Hepatic stellate cell (primary cell): ENCODE measurements around the gene SPTSSA.
"Not testable (repeated sequence)": the region's sequence is repeated elsewhere in the genome, so short reads cannot be mapped to it uniquely, and the experiment has no call there.

Experiments
- DNase-seq: peaks from one replicate; pipeline ENCODE4 v3.0.0; 2011; ENCODE audit warnings: low spot score

SPTSSA gene, protein sequence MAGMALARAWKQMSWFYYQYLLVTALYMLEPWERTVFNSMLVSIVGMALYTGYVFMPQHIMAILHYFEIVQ

DNA sequence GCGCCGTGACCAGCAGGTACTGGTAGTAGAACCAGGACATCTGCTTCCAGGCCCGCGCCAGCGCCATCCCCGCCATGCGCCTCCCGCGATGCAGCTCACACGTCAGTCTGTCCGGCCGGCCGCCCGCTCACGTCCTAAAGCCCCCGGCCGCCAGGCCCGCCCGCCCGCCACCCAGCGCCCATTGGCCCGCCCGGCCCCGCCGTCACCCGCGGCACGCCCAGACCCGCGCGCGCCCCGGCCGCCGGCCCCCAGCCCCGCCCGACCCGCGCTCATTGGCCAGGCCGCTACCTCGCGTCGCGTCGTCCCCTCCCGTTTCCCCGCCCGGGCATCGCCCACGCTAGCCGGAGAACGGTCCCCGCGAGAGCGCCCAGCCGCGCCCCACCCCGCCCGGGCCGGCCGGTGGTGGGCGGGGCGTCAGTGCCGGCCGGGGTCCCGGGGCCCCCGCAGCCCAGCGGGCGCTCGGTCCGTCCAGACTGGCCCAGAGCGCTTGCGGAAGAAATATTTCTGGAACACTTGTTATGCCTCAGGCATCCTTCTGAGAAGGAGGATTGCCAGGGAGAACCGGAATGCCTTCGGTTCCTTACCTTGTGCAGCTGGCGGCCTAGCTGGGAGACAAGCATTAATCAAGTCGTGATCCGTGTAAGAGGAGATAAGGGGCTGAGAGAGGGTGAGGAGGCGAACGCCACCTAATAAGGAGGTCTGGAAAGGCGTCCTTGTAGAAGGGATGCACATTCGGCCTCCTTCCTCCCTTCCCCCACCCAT, at the start of gene SPTSSA:
TSS of gene SPTSSA (minus strand) at position 109 of the 762 bp plus-strand sequence. CDS start at position 76, 33 bp downstream.
- DNase-seq = peak; percentile 93

DNA sequence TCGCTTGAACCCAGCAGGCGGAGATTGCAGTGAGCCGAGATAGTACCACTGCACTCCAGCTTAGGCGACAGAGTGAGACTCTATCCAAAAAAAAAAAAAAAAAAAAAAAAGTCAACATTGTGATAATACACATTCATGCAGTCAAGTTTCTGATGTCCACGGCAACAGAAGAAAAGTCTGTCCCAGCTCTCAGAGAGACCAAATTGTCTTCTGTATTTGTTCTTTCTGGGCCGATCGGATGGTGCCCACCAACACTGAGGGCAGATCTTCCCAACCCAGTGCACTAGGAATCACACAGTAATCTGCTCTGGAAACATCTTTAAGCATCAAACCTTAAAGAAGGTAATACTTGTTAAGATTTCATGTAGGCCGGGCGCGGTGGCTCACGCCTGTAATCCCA, 45.8 kb upstream of the SPTSSA start:
- DNase-seq = no peak

DNA sequence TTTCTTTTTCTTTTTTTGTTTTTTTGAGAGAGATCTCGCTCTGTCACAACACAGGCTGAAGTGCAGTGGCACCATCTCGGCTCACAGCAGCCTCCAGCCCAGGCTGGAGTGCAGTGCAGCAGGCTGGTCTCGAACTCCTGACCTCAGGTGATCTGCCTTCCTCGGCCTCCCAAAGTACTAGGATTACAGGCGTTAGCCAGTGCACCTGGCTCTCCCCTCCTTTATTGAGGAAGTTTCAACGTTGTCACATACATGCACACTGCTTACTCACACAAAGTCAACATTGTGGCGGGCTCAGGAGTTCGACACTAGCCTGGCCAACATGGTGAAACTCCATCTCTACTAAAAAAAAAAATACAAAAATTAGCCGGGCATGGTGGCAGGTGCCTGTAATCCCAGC, 45.4 kb upstream of the SPTSSA start:
- DNase-seq = no peak

DNA sequence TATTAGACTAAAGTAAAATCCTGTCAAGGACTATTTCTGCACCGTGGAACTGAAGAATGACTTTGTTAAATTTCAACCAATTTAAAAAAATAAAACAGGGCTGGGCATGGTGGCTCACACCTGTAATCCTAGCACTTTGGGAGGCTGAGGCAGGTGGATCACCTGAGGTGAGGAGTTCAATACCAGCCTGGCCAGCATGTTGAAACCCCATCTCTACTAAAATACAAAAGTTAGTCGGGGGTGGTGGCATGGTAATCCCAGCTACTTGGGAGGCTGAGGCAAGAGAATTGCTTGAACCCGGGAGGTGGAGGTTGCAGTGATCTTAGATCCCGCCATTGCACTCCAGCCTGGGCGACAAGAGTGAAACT, 43.1 kb upstream of the SPTSSA start:
- DNase-seq = not testable (repeated sequence)

DNA sequence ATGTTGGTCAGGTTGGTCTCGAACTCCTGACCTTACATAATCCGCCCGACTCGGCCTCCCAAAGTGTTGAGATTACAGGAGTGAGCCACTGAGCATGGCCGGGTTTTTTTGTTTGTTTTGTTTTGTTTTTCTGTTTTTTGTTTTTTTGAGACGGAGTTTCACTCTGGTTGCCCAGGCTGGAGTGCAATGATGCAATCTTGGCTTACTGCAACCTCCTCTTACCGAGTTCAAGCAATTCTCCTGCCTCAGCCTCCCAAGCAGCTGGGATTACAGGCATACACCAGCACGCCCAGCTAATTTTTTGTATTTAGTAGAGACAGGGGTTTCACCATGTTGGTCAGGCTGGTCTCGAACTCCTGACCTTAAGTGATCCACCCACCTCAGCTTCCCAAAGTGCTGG, 42.0 kb upstream of the SPTSSA start:
- not testable (repeated sequence) for DNase-seq

DNA sequence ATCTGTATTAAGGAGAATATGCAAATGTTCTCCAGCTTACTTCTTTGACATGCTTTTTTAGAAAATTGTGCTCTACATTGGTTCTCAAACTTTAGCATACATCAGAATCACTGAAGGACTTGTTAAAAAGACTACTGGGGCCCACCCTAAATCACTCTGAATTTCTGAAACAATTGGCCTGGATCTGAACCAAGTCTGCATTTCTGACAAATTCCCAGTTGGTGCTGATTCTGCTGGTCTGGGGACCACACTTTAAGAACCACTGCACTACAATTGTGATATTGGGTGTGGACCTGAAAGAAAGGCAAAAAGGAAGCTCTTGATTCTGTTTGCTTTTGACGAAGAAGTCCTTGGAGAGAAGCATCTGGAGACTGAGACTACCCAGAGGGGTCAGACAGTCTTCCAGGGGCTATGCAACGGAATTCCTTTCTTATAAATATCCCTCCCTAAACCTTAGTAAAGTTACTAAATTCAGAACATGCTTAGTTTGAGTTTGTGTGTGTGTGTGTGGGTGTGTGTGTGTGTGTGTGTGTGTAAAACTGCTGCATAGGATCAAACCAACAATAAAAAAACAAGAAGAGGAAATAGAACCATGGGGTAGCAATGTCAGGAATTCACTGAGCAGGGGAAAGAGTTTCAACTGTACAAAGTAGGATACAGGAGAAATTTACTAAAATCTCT, 40.6 kb upstream of the SPTSSA start:
- DNase-seq = peak; percentile 52

DNA sequence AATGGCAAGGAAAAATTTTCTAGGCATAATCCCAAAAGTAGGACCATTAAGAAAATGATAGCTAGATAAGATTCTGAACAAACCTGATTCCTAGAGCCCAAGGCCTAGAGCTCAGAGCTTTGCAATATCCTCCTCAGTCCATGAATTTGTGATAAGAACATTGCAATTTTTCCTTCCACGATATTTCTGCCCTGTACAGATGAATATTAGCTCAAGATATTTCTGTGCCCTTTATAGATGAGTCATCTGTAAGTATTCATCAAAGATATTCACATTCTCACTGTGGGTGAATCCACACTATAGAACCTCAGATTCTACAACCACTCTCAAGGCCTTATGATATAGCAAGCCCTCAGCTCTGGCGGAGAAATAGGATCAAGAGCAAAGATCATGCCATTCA, 40.0 kb upstream of the SPTSSA start:
- peak; percentile 20 for DNase-seq

DNA sequence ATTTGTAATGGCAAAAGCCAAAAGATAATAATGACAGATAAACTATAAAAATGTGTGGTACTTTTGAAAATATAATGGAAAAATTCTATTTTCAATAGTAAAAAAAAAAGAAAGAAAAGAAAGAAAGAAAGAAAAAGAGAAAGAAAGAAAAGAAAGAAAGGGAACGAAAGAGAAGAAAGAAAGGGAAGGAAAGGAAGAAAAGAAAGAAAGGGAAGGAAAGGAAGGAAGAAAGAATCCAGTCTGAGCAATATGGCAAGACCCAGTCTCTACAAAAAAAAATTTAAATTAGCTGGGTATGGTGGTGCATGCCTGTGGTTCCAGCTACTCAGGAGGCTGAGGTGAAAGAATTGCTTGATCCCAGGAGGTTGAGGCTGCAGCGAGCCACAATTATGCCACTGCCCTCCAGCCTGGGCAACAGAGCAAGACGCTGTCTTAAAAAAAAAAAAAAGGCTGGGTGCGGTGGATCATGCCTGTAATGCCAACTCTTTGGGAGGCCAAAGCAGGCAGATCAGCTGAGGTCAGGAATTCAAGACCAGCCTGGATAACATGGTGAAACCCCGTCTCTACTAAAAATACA, 39.1 kb upstream of the SPTSSA start:
- no peak for DNase-seq

DNA sequence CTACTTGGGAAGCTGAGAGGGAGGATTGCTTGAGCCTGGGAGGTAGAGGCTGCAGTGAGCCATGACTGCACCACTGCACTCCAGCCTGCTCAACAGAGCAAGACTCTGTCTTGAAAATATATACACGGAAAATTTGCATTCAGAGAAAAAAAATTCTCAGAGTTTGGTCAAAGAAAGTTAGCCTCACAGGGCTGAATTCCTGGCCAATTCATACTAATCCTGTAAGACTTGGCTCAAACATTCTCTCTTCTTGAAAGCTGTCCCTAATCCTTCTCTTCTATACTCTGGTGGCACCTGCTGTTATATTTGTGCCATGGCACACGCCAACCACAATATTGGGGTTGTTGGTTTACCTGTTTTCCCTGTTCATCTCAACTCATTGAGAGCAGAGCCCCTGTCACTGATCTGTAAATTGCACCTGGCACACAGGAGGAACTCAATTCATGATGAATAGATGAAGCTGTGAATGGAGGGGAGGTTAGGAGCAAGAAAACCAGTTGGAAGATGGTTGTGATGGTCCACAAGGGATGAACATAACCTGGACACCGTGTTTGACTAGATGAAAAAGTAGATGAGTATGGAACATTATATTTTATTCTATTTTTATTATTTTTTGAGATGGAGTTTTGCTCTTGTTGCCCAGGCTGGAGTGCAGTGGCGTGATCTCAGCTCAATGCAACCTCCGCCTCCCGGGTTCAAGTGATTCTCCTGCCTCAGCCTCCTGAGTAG, 36.8 kb upstream of the SPTSSA start:
- DNase-seq = no peak

DNA sequence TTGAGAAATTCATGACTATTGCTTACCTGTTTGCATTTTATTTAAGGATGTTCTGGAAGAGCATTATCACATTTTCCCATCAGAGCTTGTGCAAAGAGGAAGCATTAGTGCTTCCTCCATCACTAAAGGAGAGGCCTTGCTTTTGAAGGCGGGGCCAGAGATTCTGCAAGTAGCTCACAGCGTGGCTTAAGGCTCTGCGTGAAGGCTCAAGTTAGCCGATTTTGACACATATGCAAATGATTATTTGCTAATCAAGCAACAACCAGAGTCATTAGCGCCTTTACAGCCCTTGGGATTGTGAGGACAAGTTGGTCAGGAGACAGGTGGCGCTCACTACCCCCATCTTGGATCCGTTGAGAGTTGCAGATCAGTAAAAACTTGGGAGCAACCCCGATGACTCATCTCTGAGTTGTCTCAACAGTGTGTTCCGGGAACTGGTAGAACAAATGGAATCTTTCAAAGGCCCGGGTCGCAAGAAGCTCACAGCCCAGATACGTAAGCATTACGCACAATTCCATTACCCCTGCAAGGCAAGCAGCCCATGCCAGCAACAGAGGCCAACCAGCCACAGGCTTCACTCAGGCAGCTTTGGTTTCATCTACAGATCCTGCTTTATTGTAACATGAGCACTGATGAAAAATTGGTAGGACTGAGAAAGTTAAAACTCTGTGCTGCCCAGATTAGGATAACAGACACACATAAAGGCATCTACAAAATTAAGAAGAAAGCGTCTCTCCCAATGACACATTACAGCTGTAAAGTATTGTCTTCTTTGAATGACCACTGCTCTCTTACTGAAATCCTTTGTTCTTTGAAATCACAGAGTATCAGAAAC, 34.9 kb upstream of the SPTSSA start:
- peak; percentile 94 for DNase-seq

DNA sequence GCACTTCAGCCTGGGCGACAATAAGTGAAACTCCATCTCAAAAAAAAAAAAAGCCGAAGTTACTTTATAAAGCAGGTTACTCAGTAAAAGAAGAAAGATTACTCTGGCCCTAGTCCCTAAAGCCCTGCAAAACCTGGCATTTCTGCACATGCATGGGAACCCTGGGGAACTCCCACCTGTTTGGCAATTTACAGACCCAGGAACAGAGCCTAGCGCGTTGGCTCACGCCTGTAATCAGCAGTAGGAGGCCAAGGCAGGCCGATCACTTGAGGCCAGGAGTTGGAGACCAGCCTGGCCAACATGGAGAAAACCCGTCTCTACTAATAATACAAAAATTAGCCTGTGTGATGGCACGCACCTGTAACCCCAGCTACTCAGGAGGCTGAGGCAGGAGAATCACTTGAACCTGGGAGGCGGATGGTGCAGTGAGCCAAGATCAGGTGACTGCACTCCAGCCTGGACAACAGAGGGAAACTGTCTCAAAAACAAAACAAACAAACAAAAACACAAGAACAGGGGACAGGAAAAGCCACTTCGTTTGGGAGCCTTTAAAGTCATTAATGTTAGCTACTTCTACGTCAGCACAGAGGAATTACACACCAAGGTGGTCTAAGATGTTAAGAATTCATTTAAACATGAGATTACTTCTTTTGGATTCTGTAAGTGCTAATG, 34.1 kb upstream of the SPTSSA start:
- DNase-seq = no peak

DNA sequence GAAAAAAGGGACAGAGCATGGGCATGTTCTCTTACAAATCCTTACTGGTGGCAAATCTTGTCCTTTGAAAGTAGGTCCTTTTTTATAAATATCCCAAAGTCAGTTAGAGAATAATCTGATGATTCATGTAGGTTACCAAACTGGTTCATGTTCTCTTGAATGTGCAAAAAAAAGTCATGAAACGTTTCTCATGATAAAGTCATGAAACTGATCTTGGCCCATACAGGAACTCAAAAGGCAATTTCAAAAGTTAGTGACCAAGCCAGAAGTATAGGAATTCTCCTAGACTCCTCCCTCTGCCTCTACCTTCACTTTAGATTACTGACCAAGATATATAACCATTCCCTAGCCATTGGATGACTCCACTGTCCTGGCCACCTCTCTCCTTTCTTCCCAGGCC, 27.3 kb upstream of the SPTSSA start:
- no peak for DNase-seq

DNA sequence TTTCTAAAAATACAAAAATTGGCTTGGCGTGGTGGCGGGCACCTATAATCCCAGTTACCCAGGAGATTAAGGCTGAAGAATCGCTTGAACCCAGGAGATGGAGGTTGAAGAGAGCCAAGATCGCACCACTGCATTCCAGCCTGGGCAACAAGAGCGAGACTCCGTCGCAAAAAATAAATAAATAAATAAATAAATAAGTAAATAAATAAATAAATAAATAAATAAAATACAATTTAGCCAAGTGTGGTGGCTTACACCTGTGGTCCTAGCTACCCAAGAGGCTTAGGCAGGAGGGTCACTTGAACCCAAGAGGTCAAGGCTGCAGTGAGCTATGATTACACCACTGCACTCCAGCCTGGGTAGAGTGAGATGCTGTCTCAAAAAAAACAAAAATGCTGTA, 26.5 kb upstream of the SPTSSA start:
- no peak for DNase-seq

DNA sequence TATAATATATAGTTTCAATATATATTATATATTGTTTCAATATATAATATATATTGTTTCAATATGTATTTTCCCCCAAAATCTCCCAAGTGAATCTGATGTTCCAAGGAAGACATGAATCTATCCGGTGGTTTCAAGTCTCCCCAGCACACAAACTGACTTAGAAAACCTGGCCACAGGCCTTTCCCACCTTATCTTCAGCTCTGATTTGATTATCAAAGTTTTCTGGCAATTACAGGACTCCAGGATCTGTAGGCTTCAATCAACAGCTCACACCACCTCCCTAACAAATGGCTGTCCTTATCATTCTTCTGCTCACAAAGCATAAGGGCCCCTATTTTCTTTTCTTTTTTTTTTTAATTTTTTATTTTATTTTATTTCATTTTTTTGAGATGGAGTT, 22.7 kb upstream of the SPTSSA start:
- DNase-seq = no peak

DNA sequence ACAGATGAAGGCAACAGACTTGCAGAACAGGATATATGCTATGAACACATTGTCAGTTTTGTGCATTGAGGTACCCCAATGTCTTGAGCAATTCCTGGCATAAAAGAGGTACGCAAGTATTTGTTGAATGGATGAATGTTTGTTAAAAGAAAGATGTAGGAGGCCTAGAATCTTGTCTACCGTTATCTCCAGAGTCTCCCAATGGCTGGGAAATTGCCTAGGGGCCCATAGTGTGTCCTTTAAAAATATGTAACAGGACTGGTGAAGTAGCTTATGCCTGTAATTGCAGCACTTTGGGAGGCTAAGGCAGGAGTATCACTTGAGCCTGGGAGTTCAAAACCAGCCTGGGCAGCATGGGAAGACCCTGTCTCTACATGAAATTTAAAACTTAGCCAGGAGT, 20.4 kb upstream of the SPTSSA start:
- DNase-seq = no peak

DNA sequence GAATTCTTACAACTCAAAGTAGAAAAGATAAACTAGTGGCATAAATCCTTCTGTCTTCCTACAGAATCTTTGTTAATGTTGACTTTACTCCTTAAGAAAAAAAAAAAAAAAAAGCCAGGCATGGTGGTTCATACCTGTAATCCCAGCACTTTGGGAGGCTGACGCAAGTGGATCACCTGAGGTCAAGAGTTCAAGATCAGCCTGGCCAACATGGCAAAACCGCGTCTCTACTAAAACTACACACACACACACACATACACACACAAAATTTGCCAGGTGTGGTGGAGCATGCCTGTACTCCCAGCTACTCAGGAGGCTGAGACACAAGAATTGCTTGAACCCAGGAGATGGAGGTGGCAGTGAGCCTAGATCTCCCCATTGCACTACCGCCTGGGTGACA, 17.7 kb upstream of the SPTSSA start:
- no peak for DNase-seq

DNA sequence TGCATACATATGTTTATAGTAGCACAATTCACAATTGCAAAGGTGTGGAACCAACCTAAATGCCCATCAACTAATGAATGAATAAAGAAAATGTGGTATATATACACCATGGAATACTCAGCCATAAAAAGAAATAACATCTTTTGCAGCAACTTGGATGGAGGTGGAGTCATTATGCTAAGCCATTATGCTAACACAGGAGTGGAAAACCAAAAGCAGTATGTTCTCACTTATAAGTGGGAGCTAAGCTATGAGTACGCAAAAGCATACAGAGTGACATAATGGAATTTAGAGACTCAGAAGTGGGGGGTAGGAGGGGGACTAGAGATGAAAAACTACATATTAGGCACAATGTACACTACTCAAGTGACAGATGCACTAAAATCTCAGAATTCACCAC, 16.2 kb upstream of the SPTSSA start:
- DNase-seq = no peak

DNA sequence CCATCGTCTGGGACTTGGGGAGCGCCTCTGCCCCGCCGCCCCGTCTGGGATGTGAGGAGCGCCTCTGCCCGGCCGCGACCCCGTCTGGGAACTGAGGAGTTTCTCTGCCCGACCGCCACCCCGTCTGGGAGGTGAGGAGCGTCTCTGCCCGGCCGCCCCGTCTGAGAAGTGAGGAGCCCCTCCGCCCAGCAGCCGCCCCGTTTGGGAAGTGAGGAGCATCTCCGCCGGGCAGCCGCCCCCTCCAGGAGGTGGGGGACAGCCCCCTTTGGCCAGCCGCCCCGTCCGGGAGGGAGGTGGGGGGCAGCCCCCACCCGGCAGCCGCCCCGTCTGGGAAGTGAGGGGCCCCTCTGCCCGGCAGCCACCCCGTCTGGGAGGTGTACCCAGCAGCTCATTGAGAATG, 14.0 kb upstream of the SPTSSA start:
- not testable (repeated sequence) for DNase-seq

DNA sequence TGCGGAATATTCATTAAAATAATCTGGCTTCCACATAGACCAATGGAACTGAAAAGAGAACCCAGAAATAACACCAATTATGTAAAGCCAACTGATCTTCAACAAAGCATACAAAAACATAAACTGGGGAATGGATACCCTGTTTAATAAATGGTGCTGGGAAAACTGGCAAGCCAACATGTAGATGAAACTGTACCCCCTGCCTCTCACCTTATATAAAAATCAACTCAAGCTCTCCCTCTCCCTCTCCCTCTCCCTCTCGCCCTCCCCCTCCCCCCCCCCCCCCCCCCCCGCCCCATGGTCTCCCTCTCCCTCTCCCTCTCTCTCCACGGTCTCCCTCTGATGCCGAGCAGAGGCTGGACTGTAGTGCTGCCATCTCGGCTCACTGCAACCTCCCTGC, 13.1 kb upstream of the SPTSSA start:
- no peak for DNase-seq

DNA sequence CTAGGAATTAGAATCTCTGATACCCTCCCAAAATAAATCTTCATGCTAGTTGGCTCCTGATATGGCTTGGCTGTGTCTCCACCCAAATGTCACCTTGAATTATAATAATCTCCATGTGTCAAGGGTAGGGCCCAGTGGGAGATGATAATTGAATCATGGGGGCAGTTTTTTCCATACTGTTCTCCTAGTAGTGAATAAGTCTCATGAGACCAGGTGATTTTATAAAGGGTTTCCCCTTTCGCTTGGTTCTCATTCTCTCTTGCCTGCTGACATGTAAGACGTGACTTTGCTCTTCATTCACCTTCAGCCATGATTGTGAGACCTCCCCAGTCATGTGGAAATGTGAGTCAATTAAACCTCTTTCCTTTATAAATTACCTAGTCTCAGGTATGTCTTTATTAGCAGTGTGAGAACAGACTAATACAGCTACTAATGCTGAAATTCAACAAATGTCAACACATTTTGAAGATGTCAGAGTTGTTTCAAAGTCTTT, 12.2 kb upstream of the SPTSSA start:
- DNase-seq = no peak

DNA sequence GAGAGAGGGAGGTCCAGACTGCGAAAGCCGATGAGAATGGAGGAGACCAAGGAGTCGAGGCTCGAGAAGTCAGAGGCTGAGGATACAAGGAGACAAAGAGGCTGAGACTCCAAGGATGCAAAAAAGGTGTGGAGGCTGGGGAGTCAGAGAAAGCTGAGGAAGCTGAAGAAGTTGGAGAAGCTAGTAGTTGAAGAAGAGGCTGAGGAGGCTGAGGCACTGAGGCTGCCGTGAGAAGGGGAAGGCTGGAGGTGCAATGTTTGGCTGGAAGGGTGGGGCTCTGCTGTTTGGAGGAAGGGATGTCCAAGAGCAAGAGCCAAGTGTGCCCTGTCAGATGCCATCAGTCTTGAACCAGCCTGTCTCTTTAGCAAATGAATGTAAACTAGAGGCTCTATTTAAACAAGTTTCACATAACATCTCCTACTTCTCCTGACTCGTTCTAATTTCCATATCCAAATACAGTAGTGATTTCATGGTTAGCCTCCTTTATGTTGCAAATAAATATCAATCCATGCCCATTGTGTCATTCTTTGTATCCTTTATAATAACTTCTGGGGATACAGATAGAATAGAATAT, 10.8 kb upstream of the SPTSSA start:
- DNase-seq = no peak
